A673 (cell line): ENCODE results near the gene CAMK2G. TPM values are rescaled to one million over a fixed set of nuclear protein-coding genes. Genes with fewer than 3 reads are reported as not detected.

ENCODE experiments used
- BruUV-seq: library from RNA; stranded (reverse); fragments of 400-500 nt; replicated peaks from 2 replicates; lab custom pipeline; 2021; lab: Mats Ljungman, UMichigan
- CTCF ChIA-PET: fragments of 300-600 bp; sonication (Branson Sonifier 250); formaldehyde crosslinking; loops from one replicate; lab custom pipeline; 2022; ENCODE audit warnings: antibody characterized with exemption; lab: Charles Lee
- POLR2A ChIA-PET: fragments of 300-600 bp; sonication (Branson Sonifier 250); formaldehyde crosslinking; loops from one replicate; lab custom pipeline; 2022; ENCODE audit warnings: antibody characterized with exemption; ENCODE audit not compliant: low non-redundant PET; lab: Charles Lee
- DNase-seq: peaks from one replicate; pipeline ENCODE4 v3.0.0-alpha.2; 2015; ENCODE audit warnings: low spot score
- H3K27ac ChIP-seq: fragments of 200-600 bp; sonication (generic); 2 replicates; pipeline ENCODE4 v1.5.1; 2016; ENCODE audit warnings: mixed run types, low read depth, mild to moderate bottlenecking, mixed read lengths, antibody characterized with exemption, low read length; ENCODE audit not compliant: poor library complexity, severe bottlenecking
- H3K27me3 ChIP-seq: fragments of 200-600 bp; sonication (generic); replicated peaks from 2 replicates; pipeline ENCODE4 v1.6.1; 2017; ENCODE audit warnings: mixed run types, low read depth, mild to moderate bottlenecking, mixed read lengths, antibody characterized with exemption, low read length; ENCODE audit not compliant: insufficient read depth, poor library complexity
- H3K36me3 ChIP-seq: fragments of 200-600 bp; sonication (generic); 2 replicates; pipeline ENCODE4 v1.6.1; 2016; ENCODE audit warnings: mixed run types, mild to moderate bottlenecking, mixed read lengths, antibody characterized with exemption, low read length; ENCODE audit not compliant: insufficient read depth, poor library complexity, severe bottlenecking
- H3K4me1 ChIP-seq: fragments of 200-600 bp; sonication (generic); 2 replicates; pipeline ENCODE4 v1.6.1; 2017; ENCODE audit warnings: mixed run types, mild to moderate bottlenecking, mixed read lengths, antibody characterized with exemption, low read length; ENCODE audit not compliant: insufficient read depth, poor library complexity, severe bottlenecking
- H3K4me3 ChIP-seq: fragments of 200-600 bp; sonication (generic); 2 replicates; pipeline ENCODE4 v1.5.1; 2016; ENCODE audit warnings: low read depth, mixed run types, mild to moderate bottlenecking, mixed read lengths, low read length; ENCODE audit not compliant: poor library complexity, severe bottlenecking
- H3K9me3 ChIP-seq: fragments of 200-600 bp; sonication (generic); 2 replicates; pipeline ENCODE4 v1.6.1; 2016; ENCODE audit warnings: mixed run types, low read depth, mild to moderate bottlenecking, mixed read lengths, antibody characterized with exemption, low read length; ENCODE audit not compliant: poor library complexity, severe bottlenecking
- EZH2 ChIP-seq: fragments of 200-600 bp; sonication (generic); IDR thresholded peaks from 2 replicates; pipeline ENCODE4 v1.6.1; 2017; ENCODE audit warnings: borderline replicate concordance, low read depth, mild to moderate bottlenecking, mixed read lengths, antibody characterized with exemption, low read length; ENCODE audit not compliant: poor library complexity, severe bottlenecking
- intact Hi-C: fragments of 100-400 bp; cut with micrococcal nuclease; formaldehyde crosslinking; loops from one replicate; pipeline ENCODE4 v1.10.0; 2022; ENCODE audit not compliant: unreplicated experiment
- total RNA-seq: library from RNA; stranded (reverse); gene quantifications from 2 replicates; pipeline ENCODE4 v1.2.3, GENCODE V29; 2021
- TF ChIP-seq, protein P1 (sequence below): fragments of 300-800, 200-600 bp; sonication (generic); conservative IDR thresholded peaks from 2 replicates; pipeline ENCODE4 v1.5.1; 2017; ENCODE audit warnings: low read depth, mild to moderate bottlenecking, antibody characterized with exemption, low read length, moderate library complexity, mixed read lengths

CAMK2G gene
- total RNA-seq, 1 experiment from 2014 or later: 32.7 TPM

DNA sequence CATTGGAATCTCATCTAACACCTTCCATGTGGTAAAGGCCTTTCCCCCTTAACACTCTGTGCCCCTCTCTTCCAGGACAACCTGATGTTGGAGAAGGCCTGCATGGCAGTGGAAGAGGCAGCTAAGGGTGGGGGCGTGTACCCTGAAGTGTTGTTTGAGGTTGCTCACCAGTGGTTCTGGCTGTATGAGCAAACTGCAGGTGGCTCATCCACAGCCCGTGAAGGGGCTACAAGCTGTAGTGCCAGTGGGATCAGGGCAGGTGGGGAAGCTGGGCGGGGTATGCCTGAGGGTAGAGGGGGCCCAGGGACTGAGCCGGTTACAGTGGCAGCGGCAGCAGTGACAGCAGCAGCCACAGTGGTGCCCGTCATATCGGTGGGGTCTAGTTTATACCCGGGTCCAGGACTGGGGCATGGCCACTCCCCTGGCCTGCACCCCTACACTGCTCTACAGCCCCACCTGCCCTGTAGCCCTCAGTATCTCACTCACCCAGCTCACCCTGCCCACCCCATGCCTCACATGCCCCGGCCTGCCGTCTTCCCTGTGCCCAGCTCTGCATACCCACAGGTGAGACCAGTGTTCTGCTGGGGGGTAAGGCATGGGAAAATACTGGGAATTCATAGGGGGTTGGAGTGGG lies 75.3 kb downstream of the CAMK2G start:
- Histone ChIP-seq H3K27me3 (no peaks in the 10 kb centered on the region), H3K27ac (no peak overlapping the region), H3K4me3 (no peak overlapping the region), H3K4me1 (no peaks in the 10 kb centered on the region), H3K9me3 (no peaks in the 10 kb centered on the region), H3K36me3 (peaks cover 57% of the 10 kb centered on the region)
- ChIA-PET POLR2A (no interaction called here), CTCF (no interaction called here)
- no TSS peak for BruUV-seq
- intact Hi-C loops: no loop called here
- DNase-seq: no peak
- TF ChIP-seq, protein P1, sequence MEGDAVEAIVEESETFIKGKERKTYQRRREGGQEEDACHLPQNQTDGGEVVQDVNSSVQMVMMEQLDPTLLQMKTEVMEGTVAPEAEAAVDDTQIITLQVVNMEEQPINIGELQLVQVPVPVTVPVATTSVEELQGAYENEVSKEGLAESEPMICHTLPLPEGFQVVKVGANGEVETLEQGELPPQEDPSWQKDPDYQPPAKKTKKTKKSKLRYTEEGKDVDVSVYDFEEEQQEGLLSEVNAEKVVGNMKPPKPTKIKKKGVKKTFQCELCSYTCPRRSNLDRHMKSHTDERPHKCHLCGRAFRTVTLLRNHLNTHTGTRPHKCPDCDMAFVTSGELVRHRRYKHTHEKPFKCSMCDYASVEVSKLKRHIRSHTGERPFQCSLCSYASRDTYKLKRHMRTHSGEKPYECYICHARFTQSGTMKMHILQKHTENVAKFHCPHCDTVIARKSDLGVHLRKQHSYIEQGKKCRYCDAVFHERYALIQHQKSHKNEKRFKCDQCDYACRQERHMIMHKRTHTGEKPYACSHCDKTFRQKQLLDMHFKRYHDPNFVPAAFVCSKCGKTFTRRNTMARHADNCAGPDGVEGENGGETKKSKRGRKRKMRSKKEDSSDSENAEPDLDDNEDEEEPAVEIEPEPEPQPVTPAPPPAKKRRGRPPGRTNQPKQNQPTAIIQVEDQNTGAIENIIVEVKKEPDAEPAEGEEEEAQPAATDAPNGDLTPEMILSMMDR: no peak
- no peak for TF ChIP-seq EZH2

DNA sequence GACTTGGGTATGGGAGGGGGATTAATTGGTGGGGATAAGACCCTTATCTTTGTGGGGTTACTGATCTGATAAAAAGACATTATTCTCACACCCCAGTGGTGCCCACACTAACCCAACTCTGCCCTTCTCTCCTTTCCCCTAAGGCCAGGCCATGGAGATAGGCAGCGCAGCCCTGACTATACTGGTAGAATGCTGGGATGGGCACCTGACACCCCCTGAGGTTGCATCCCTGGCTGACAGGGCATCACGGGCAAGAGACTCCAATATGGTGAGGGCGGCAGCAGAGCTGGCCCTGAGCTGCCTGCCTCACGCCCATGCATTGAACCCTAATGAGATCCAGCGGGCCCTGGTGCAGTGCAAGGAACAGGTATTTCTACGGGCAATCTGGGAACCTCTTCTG lies 76.3 kb downstream of the CAMK2G start:
- no peak for DNase-seq
- no peak overlapping the region for H3K4me3 ChIP-seq
- intact Hi-C loops: no loop called here
- POLR2A ChIA-PET: no interaction called here
- no peak overlapping the region for H3K27ac ChIP-seq
- peaks cover 50% of the 10 kb centered on the region for H3K36me3 ChIP-seq
- no peaks in the 10 kb centered on the region for H3K9me3 ChIP-seq
- H3K27me3 ChIP-seq: no peaks in the 10 kb centered on the region
- H3K4me1 ChIP-seq: no peaks in the 10 kb centered on the region
- CTCF ChIA-PET: no interaction called here
- no TSS peak for BruUV-seq
- TF ChIP-seq EZH2: no peak
- TF ChIP-seq, protein P1: no peak

DNA sequence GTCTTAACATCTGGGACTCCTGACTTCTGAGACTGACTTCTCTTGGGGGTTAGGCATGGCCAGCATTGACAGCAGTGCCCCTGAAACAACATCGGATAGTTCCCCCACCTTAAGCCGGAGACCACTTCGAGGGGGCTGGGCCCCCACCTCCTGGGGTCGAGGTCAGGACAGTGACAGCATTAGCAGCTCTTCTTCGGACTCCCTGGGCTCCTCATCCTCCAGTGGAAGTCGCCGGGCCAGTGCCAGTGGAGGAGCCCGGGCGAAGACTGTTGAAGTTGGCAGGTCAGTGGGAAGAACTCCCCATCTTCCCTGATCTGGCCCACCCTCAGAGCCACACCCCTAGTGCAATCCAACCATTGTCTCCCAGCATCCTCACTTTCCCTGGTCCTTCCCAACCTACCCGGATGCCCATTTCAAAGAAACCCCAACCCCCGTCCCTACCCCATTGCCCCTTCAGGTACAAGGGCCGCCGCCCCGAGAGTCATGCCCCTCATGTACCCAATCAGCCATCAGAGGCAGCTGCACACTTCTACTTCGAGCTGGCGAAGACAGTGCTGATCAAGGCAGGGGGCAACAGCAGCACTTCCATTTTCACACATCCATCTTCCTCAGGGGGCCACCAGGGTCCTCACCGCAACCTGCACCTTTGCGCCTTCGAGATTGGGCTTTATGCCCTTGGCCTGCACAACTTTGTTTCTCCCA lies 76.9 kb downstream of the CAMK2G start:
- Histone ChIP-seq H3K4me3 (no peak overlapping the region), H3K9me3 (no peaks in the 10 kb centered on the region), H3K27ac (no peak overlapping the region), H3K27me3 (no peaks in the 10 kb centered on the region), H3K36me3 (peaks cover 45% of the 10 kb centered on the region), H3K4me1 (no peaks in the 10 kb centered on the region)
- no TSS peak for BruUV-seq
- no peak for DNase-seq
- no peak for TF ChIP-seq EZH2
- TF ChIP-seq, protein P1: no peak
- ChIA-PET POLR2A (no interaction called here), CTCF (no interaction called here)
- intact Hi-C loops: no loop called here
